HAP-1 (cell line): ENCODE measurements around the gene EMC8.

ENCODE experiments used
- DNase-seq, 2 experiments: peaks; one replicate each; pipeline ENCODE4 v3.0.0-alpha.2; 2016 to 2020; ENCODE audit warnings: low spot score in 2 of 2
- H3K27me3 ChIP-seq: fragments of 250-450 bp; sonication (Bioruptor Pico); 2 replicates; pipeline ENCODE4 v1.5.1; 2020; ENCODE audit warnings: low read depth, mild to moderate bottlenecking, moderate library complexity
- H3K36me3 ChIP-seq: fragments of 250-450 bp; sonication (Bioruptor Pico); replicated peaks from 2 replicates; pipeline ENCODE4 v1.5.1; 2020; ENCODE audit warnings: mild to moderate bottlenecking
- H3K4me1 ChIP-seq: fragments of 250-450 bp; sonication (Bioruptor Pico); 2 replicates; pipeline ENCODE4 v1.5.1; 2020; ENCODE audit warnings: mild to moderate bottlenecking
- H3K4me3 ChIP-seq: fragments of 250-450 bp; sonication (Bioruptor Pico); 2 replicates; pipeline ENCODE4 v1.5.1; 2020; ENCODE audit warnings: mild to moderate bottlenecking, moderate library complexity
- H3K9me3 ChIP-seq: fragments of 250-450 bp; sonication (Bioruptor Pico); 2 replicates; pipeline ENCODE4 v1.5.1; 2020; ENCODE audit warnings: mild to moderate bottlenecking, moderate library complexity
- in situ Hi-C: fragments of 300-500 bp; cut with MboI; formaldehyde crosslinking; loops from 3 replicates; pipeline ENCODE4 v1.14.3; 2020; ENCODE audit warnings: low sequenced_read_pairs, inconsistent platforms, mixed read lengths

The EMC8 gene

GRCh38 chr16:85799497-85800320 lies at the start of gene EMC8, which contains the start of gene COX4I1:
Gene EMC8, minus strand, starts transcription at chr16:85799544. Its CDS starts 249 bp downstream, at chr16:85799295.
Gene COX4I1, plus strand, starts transcription at chr16:85799695. Its CDS starts 1,511 bp downstream, at chr16:85801206.
- H3K27me3 ChIP-seq = no peaks in the 10 kb centered on the region
- in situ Hi-C loops = no loop called here
- peaks cover 77% of the 10 kb centered on the region for H3K36me3 ChIP-seq
- peaks cover 19% of the 10 kb centered on the region; the same call in 1 of the 2 replicates for H3K4me1 ChIP-seq
- H3K9me3 ChIP-seq = no peaks in the 10 kb centered on the region
- DNase-seq = peak; percentile 92 to 96
- peak within 1 kb of the TSS; percentile 88 for H3K4me3 ChIP-seq

- H3K27me3 ChIP-seq = peaks cover 10% of the 10 kb centered on the region
- in situ Hi-C loops = no loop called here
These were observed 49.6 kb upstream of the EMC8 start for GRCh38 chr16:85848986-85849385.

DNA sequence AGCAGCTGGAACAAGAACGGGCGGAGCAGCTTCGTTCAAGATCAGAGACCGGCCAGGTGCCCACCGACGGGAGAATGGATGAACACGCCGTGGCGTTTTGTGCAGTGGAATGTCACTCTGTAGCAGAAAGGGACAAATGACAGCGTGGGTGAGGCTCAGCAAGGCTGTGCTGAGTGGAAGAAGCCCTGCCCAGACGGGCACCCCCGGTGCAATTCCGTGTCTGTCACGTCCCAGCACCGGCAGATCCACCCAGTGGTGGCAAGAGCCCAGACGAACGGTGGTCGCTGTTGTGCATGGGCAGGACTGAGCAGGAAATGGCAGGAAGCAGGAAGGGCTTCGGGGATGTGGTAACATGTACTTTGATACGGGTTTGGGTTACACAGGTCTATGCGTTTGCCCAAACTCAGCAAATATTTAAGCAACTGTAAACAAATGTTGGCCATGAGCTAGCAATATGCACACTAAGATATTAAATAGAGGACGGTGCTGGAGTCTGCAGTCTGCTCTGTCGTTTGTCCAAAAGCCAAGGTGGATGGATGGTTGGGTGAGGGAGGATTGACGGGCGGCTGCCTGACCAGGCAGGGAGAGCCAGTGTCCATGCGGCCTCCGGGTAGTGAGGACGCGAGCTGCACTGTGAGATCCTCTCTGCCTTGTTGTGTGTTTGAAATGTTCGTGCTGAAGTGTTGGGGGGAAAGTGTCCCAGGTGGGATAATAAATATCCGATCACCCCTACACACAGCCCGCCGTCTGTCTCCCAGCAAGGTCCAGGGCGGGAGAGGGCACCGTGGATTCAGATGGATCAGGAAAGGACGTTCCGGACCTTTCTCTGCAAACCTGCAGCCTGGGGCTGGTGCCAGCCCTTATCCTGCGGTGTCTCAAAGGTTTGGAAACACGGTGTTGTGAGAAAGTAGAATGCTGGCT lies 48.6 kb upstream of the EMC8 start:
- H3K27me3 ChIP-seq = peaks cover 7% of the 10 kb centered on the region; the same call in 1 of the 2 replicates

More at GRCh38 chr16:85848986-85849385, 49.6 kb upstream of the EMC8 start:
- no peaks in the 10 kb centered on the region for H3K36me3 ChIP-seq
- H3K4me1 ChIP-seq = no peaks in the 10 kb centered on the region
- H3K9me3 ChIP-seq = no peaks in the 10 kb centered on the region
- no peak overlapping the region for H3K4me3 ChIP-seq
- DNase-seq = no peak

GRCh38 chr16:85847036-85847435 lies 47.7 kb upstream of the EMC8 start:
- H3K36me3 ChIP-seq = no peaks in the 10 kb centered on the region
- DNase-seq = no peak
- in situ Hi-C loops = no loop called here
- no peak overlapping the region for H3K4me3 ChIP-seq
- H3K4me1 ChIP-seq = no peaks in the 10 kb centered on the region
- H3K9me3 ChIP-seq = no peaks in the 10 kb centered on the region
- H3K27me3 ChIP-seq = peaks cover 8% of the 10 kb centered on the region; the same call in 1 of the 2 replicates

More for the DNA sequence above, 48.6 kb upstream of the EMC8 start:
- H3K4me1 ChIP-seq = no peaks in the 10 kb centered on the region
- H3K4me3 ChIP-seq = no peak overlapping the region
- in situ Hi-C loops = no loop called here
- H3K9me3 ChIP-seq = no peaks in the 10 kb centered on the region
- no peak for DNase-seq
- no peaks in the 10 kb centered on the region for H3K36me3 ChIP-seq

GRCh38 chr16:85846461-85846860 lies 47.1 kb upstream of the EMC8 start:
- H3K36me3 ChIP-seq = no peaks in the 10 kb centered on the region
- no peaks in the 10 kb centered on the region for H3K4me1 ChIP-seq
- H3K27me3 ChIP-seq = peaks cover 8% of the 10 kb centered on the region; the same call in 1 of the 2 replicates
- DNase-seq = no peak
- in situ Hi-C loops = no loop called here
- H3K9me3 ChIP-seq = no peaks in the 10 kb centered on the region
- no peak overlapping the region for H3K4me3 ChIP-seq

DNA sequence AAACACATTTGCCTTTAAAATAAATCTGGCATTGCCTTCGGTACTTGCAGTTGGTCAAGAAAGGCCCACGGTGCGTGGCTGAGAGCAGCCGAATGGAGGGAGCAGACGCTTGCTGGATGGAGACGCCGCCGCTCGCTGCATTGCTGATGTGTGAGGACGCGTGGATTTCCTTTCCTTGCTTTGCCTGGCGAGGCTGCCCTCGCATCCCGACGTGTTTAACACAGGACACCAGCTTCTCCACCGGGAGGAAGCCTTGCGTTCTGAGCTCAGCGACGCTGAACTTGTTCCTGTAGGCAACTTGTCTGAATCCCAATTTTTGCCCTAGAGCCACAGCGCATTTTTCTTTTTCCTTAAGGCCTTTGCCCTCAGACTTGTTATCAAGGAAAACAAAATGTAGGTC lies 45.9 kb upstream of the EMC8 start:
- in situ Hi-C loops = no loop called here
- H3K4me3 ChIP-seq = no peak overlapping the region
- no peak for DNase-seq
- no peaks in the 10 kb centered on the region for H3K4me1 ChIP-seq
- H3K27me3 ChIP-seq = peaks cover 8% of the 10 kb centered on the region; the same call in 1 of the 2 replicates
- no peaks in the 10 kb centered on the region for H3K36me3 ChIP-seq
- no peaks in the 10 kb centered on the region for H3K9me3 ChIP-seq

GRCh38 chr16:85844786-85845185 lies 45.4 kb upstream of the EMC8 start:
- DNase-seq = no peak
- Histone ChIP-seq H3K4me3 (no peak overlapping the region), H3K4me1 (no peaks in the 10 kb centered on the region), H3K36me3 (no peaks in the 10 kb centered on the region), H3K27me3 (peaks cover 8% of the 10 kb centered on the region; the same call in 1 of the 2 replicates), H3K9me3 (no peaks in the 10 kb centered on the region)
- in situ Hi-C loops = no loop called here

GRCh38 chr16:85844169-85844481 lies 44.8 kb upstream of the EMC8 start:
- DNase-seq = no peak
- H3K27me3 ChIP-seq = peaks cover 8% of the 10 kb centered on the region; the same call in 1 of the 2 replicates
- H3K9me3 ChIP-seq = no peaks in the 10 kb centered on the region
- no peaks in the 10 kb centered on the region for H3K4me1 ChIP-seq
- H3K36me3 ChIP-seq = no peaks in the 10 kb centered on the region
- in situ Hi-C loops = no loop called here
- no peak overlapping the region for H3K4me3 ChIP-seq

- no peak for DNase-seq
- H3K9me3 ChIP-seq = no peaks in the 10 kb centered on the region
- H3K4me3 ChIP-seq = no peak overlapping the region
- H3K36me3 ChIP-seq = no peaks in the 10 kb centered on the region
- peaks cover 8% of the 10 kb centered on the region; the same call in 1 of the 2 replicates for H3K27me3 ChIP-seq
- no peaks in the 10 kb centered on the region for H3K4me1 ChIP-seq
- in situ Hi-C loops = no loop called here
These were observed 44.3 kb upstream of the EMC8 start for GRCh38 chr16:85843471-85844168.

DNA sequence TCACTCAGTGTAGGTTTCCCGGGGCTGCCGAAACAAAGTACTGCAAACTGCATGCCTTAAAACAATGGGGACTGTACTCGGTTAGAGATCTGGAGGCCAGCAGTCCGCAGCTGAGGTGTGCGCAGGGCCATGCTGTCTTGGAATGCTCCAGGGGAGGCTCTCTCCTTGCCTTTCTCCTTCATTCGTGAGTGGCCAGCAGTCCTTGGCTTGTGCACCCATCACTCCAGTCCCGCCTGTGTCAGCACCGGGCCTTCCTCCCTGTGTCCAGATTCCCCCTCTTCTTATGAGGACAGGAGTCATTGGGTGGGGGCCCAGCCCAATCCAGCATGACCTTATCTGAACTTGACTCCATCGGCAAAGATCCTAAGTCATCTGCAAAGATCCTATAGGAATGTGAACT lies 43.5 kb upstream of the EMC8 start:
- no peak for DNase-seq
- peaks cover 9% of the 10 kb centered on the region for H3K27me3 ChIP-seq
- H3K4me1 ChIP-seq = no peaks in the 10 kb centered on the region
- no peak overlapping the region for H3K4me3 ChIP-seq
- in situ Hi-C loops = no loop called here
- no peaks in the 10 kb centered on the region for H3K36me3 ChIP-seq
- H3K9me3 ChIP-seq = no peaks in the 10 kb centered on the region

- H3K4me3 ChIP-seq = no peak overlapping the region
- H3K9me3 ChIP-seq = no peaks in the 10 kb centered on the region
- in situ Hi-C loops = no loop called here
- H3K4me1 ChIP-seq = no peaks in the 10 kb centered on the region
- peaks cover 6% of the 10 kb centered on the region for H3K27me3 ChIP-seq
- H3K36me3 ChIP-seq = no peaks in the 10 kb centered on the region
- no peak for DNase-seq
These were observed 43.1 kb upstream of the EMC8 start for GRCh38 chr16:85842435-85842834.

- no peaks in the 10 kb centered on the region for H3K9me3 ChIP-seq
- in situ Hi-C loops = no loop called here
- no peak overlapping the region for H3K4me3 ChIP-seq
- peaks cover 6% of the 10 kb centered on the region for H3K27me3 ChIP-seq
- no peak for DNase-seq
- H3K4me1 ChIP-seq = no peaks in the 10 kb centered on the region
- H3K36me3 ChIP-seq = no peaks in the 10 kb centered on the region
These were observed 41.5 kb upstream of the EMC8 start for GRCh38 chr16:85840801-85841200.

- H3K4me3 ChIP-seq = no peak overlapping the region
- DNase-seq = no peak
- in situ Hi-C loops = no loop called here
- H3K9me3 ChIP-seq = no peaks in the 10 kb centered on the region
- peaks cover 6% of the 10 kb centered on the region for H3K27me3 ChIP-seq
- no peaks in the 10 kb centered on the region for H3K4me1 ChIP-seq
- no peaks in the 10 kb centered on the region for H3K36me3 ChIP-seq
These were observed 41.1 kb upstream of the EMC8 start for GRCh38 chr16:85840395-85840794.
